HCT116 (cell line): ENCODE data around the gene PKHD1. TPM values are rescaled to one million over a fixed set of nuclear protein-coding genes. Genes with fewer than 3 reads are reported as not detected.

Source experiments
- ATAC-seq: fragments of 200-7000 bp; cut with Tn5 transposase; 2 replicates; pipeline ENCODE4 v1.9.1; 2020; ENCODE audit warnings: mild to moderate bottlenecking, moderate library complexity
- BruUV-seq: library from RNA; stranded (reverse); fragments of 400-500 nt; replicated peaks from 2 replicates; lab custom pipeline; 2021; lab: Mats Ljungman, UMichigan
- CTCF ChIA-PET: fragments of 300-600 bp; sonication (Branson Sonifier 250); formaldehyde crosslinking; loops from one replicate; lab custom pipeline; 2021; ENCODE audit warnings: antibody characterized with exemption; lab: Charles Lee
- POLR2A ChIA-PET: fragments of 300-600, 350-600 bp; sonication (Branson Sonifier 250); formaldehyde crosslinking; loops from one replicate; lab custom pipeline; 2021; ENCODE audit warnings: antibody characterized with exemption; lab: Charles Lee
- RAD21 ChIA-PET, 2 experiments: fragments of 300-600 bp; sonication (Branson Sonifier 250); formaldehyde crosslinking; loops; one replicate each; lab custom pipeline; 2023; ENCODE audit warnings: low total read pairs in 2 of 2; ENCODE audit not compliant: uncharacterized antibody in 2 of 2, unreplicated experiment in 2 of 2, low non-redundant PET in 1 of 2; lab: Charles Lee
- DNase-seq: peaks from one replicate; pipeline ENCODE4 v3.0.0-alpha.2; 2010; ENCODE audit warnings: low read depth, low spot score
- H2AFZ ChIP-seq: fragments of 200-600 bp; shearing (Covaris generic), sonication (generic); 2 replicates; pipeline ENCODE4 v1.6.1; 2017; ENCODE audit warnings: low read depth, mixed run types, mixed read lengths, antibody characterized with exemption, low read length; ENCODE audit not compliant: poor library complexity, severe bottlenecking
- H3K27ac ChIP-seq: 2 replicates; pipeline ENCODE4 v1.5.1; 2012; ENCODE audit warnings: low read depth, low read length
- H3K27me3 ChIP-seq: fragments of 200-600 bp; sonication (generic); 2 replicates; pipeline ENCODE4 v1.6.1; 2016; ENCODE audit warnings: mixed run types, low read length, mixed read lengths; ENCODE audit not compliant: insufficient read depth
- H3K36me3 ChIP-seq, 2 experiments: fragments of 200-500 bp in 1 of 2; fragments of 200-600 bp in 1 of 2; sonication (Bioruptor generic) in 1 of 2; sonication (generic) in 1 of 2; 2 replicates each; pipeline versions ENCODE4 v1.5.1 to v1.6.1; 2014 to 2016; ENCODE audit warnings: low read length in 2 of 2, inconsistent platforms in 1 of 2, mixed read lengths in 1 of 2, mixed run types in 1 of 2; ENCODE audit not compliant: insufficient read depth in 2 of 2, control insufficient read depth in 1 of 2
- H3K4me1 ChIP-seq, 2 experiments: fragments of 200-600 bp in 1 of 2; sonication (generic) in 1 of 2; 2 replicates each; pipeline versions ENCODE4 v1.5.1 to v1.6.1; 2012 to 2017; ENCODE audit warnings: low read length in 2 of 2, inconsistent platforms in 1 of 2, mild to moderate bottlenecking in 1 of 2, mixed read lengths in 1 of 2, mixed run types in 1 of 2, moderate library complexity in 1 of 2; ENCODE audit not compliant: insufficient read depth in 2 of 2, control insufficient read depth in 1 of 2
- H3K4me2 ChIP-seq: fragments of 200-600 bp; sonication (generic); 2 replicates; pipeline ENCODE4 v1.6.1; 2017; ENCODE audit warnings: mixed run types, low read length, mixed read lengths
- H3K4me3 ChIP-seq, 2 experiments: fragments of 200-600 bp in 1 of 2; sonication (generic) in 1 of 2; replicated peaks in 1 of 2; 2 replicates each; pipeline ENCODE4 v1.5.1; 2011 to 2016; ENCODE audit warnings: low read length in 2 of 2, control low read depth in 1 of 2, low read depth in 1 of 2, mild to moderate bottlenecking in 1 of 2, mixed read lengths in 1 of 2, mixed run types in 1 of 2
- H3K79me2 ChIP-seq: fragments of 200-600 bp; sonication (generic); 2 replicates; pipeline ENCODE4 v1.6.1; 2017; ENCODE audit warnings: mild to moderate bottlenecking, mixed run types, low read length, moderate library complexity, mixed read lengths; ENCODE audit not compliant: insufficient read depth
- H3K9ac ChIP-seq: fragments of 200-600 bp; sonication (generic); 2 replicates; pipeline ENCODE4 v1.6.1; 2016; ENCODE audit warnings: low read length, mixed read lengths
- H3K9me2 ChIP-seq: fragments of 200-600 bp; sonication (generic), shearing (Covaris generic); 2 replicates; pipeline ENCODE4 v1.6.1; 2017; ENCODE audit warnings: mixed run types, mild to moderate bottlenecking, moderate library complexity; ENCODE audit not compliant: insufficient read depth
- H3K9me3 ChIP-seq, 2 experiments: fragments of 200-500 bp in 1 of 2; fragments of 200-600 bp in 1 of 2; sonication (Bioruptor generic) in 1 of 2; sonication (generic) in 1 of 2; 2 replicates each; pipeline ENCODE4 v1.6.1; 2014 to 2017; ENCODE audit warnings: low read length in 2 of 2, mixed read lengths in 2 of 2, inconsistent platforms in 1 of 2, low read depth in 1 of 2, mild to moderate bottlenecking in 1 of 2, mixed run types in 1 of 2, moderate library complexity in 1 of 2; ENCODE audit not compliant: control insufficient read depth in 1 of 2, insufficient read depth in 1 of 2
- H4K20me1 ChIP-seq: fragments of 200-600 bp; sonication (generic), shearing (Covaris generic); 2 replicates; pipeline ENCODE4 v1.6.1; 2017; ENCODE audit warnings: mixed run types, mild to moderate bottlenecking, moderate library complexity; ENCODE audit not compliant: insufficient read depth
- CEBPB ChIP-seq: IDR thresholded peaks from 2 replicates; pipeline ENCODE4 v1.6.1; 2012; ENCODE audit warnings: low read depth
- ELF1 ChIP-seq: IDR thresholded peaks from 2 replicates; pipeline ENCODE4 v1.6.1; 2012; ENCODE audit warnings: low read depth, borderline replicate concordance
- JUND ChIP-seq: IDR thresholded peaks from 2 replicates; pipeline ENCODE4 v1.6.1; 2012
- RAD21 ChIP-seq: IDR thresholded peaks from 2 replicates; pipeline ENCODE4 v1.6.1; 2012; ENCODE audit warnings: low read depth, mild to moderate bottlenecking
- SIN3A ChIP-seq: IDR thresholded peaks from 2 replicates; pipeline ENCODE4 v1.6.1; 2012; ENCODE audit warnings: low read depth
- SP1 ChIP-seq: IDR thresholded peaks from 2 replicates; pipeline ENCODE4 v1.6.1; 2012; ENCODE audit warnings: low read depth
- YY1 ChIP-seq: IDR thresholded peaks from 2 replicates; pipeline ENCODE4 v1.6.1; 2011; ENCODE audit warnings: low read length, low read depth, moderate library complexity, mild to moderate bottlenecking; ENCODE audit not compliant: insufficient replicate concordance; ENCODE audit errors: extremely low read depth
- ZFX ChIP-seq: fragments of 450-650 bp; IDR thresholded peaks from 2 replicates; pipeline ENCODE4 v1.6.1; 2017
- intact Hi-C: fragments of 100-400 bp; cut with micrococcal nuclease; formaldehyde crosslinking; loops from 2 replicates; pipeline ENCODE4 v1.10.0; 2022
- total RNA-seq: library from RNA; stranded (reverse); gene quantifications from one replicate; pipeline ENCODE4 v1.2.1, GENCODE V29; 2021; ENCODE audit not compliant: unreplicated experiment
- TF ChIP-seq, protein P1 (sequence below): IDR thresholded peaks from 2 replicates; pipeline ENCODE4 v1.6.1; 2012
- TF ChIP-seq, protein P2 (sequence below): IDR thresholded peaks from 2 replicates; pipeline ENCODE4 v1.6.1; 2011; ENCODE audit warnings: mild to moderate bottlenecking, low read length, moderate library complexity; ENCODE audit not compliant: insufficient replicate concordance; ENCODE audit errors: extremely low read depth
- TF ChIP-seq, protein P3 (sequence below), 3 experiments: fragments of 200-600 bp in 1 of 3; sonication (generic) in 1 of 3; IDR thresholded peaks in 2 of 3; conservative IDR thresholded peaks in 1 of 3; 2 replicates each; pipeline ENCODE4 v1.5.1; 2012 to 2017; ENCODE audit warnings: low read depth in 2 of 3, low read length in 2 of 3, antibody characterized with exemption in 1 of 3, borderline replicate concordance in 1 of 3, control low read depth in 1 of 3, mild to moderate bottlenecking in 1 of 3, mixed read lengths in 1 of 3, mixed run types in 1 of 3, moderate library complexity in 1 of 3; ENCODE audit not compliant: insufficient read depth in 1 of 3
- TF ChIP-seq, protein P4 (sequence below): IDR thresholded peaks from 2 replicates; pipeline ENCODE4 v1.6.1; 2012; ENCODE audit warnings: low read depth

Gene PKHD1
- total RNA-seq, 1 experiment from 2014 or later: not detected

DNA sequence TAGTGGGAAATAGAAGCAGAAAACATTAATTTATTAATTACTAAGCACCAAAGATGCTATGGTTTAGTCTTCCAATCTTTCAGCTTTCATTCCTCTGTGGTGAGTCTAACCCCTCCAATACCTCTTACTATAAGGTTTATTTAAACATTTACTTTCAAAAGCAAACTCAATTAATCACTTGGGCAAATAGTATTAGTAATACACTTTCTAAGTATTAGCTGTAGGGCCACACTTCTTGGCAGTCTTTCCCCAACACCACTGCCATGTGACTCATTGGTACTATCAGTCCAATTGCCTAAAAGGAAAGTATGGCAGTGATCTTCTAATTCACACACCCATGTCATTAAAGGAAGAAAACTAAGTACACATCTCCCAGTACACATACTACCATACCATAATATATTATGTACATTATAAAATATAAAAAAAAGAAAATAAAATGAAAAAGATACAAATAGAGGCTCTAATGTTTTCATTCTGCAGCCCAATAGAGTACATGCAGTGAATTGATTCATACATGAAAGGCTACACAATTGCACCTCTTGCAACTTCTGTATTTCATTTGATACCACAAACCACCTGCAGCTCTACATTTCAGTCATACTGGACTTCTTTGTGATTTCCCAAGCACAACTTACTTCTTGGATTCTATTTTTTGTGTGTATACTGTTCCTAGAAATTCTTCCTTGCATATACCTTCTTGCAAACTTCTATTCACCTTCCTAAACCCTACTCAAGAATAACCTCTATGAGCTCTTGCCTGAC lies 218.6 kb downstream of the PKHD1 start:
- no peak overlapping the region for H3K4me3 ChIP-seq
- intact Hi-C loops: no loop called here
- H3K9me3 ChIP-seq: no peaks in the 10 kb centered on the region
- ChIA-PET RAD21 (no interaction called here), POLR2A (no interaction called here), CTCF (no interaction called here)
- H3K27me3 ChIP-seq: no peaks in the 10 kb centered on the region
- no peaks in the 10 kb centered on the region for H3K79me2 ChIP-seq
- no peaks in the 10 kb centered on the region for H3K36me3 ChIP-seq
- H3K4me1 ChIP-seq: no peaks in the 10 kb centered on the region
- no peak overlapping the region for H3K27ac ChIP-seq
- BruUV-seq: no TSS peak
- H3K9me2 ChIP-seq: no peaks in the 10 kb centered on the region
- H2AFZ ChIP-seq: no peak overlapping the region
- H3K4me2 ChIP-seq: no peak overlapping the region
- TF ChIP-seq ELF1: no peak
- TF ChIP-seq, protein P1, sequence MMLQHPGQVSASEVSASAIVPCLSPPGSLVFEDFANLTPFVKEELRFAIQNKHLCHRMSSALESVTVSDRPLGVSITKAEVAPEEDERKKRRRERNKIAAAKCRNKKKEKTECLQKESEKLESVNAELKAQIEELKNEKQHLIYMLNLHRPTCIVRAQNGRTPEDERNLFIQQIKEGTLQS: no peak
- DNase-seq: no peak
- no peak for ATAC-seq
- H3K9ac ChIP-seq: no peak overlapping the region
- no peaks in the 10 kb centered on the region for H4K20me1 ChIP-seq

DNA sequence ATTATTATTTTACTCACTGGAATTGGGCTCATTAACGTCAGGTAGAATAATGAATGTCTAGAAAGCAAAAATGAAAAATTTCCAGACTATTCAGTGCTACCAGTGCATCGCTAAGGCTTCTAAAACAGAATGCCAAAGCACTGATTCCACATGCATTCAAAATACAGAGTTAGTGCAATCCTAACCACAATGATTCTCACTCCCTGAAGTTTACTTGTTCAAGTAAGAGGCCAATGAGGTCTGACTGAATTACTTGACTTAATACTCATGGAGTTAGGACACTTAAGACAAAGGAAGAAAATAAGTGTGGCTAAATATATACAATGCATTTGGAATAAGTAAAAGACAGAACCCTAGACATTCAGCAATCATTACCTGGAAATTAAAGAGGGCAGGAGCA lies 220.5 kb downstream of the PKHD1 start:
- POLR2A ChIA-PET: no interaction called here
- TF ChIP-seq YY1 (no peak), SIN3A (no peak), RAD21 (no peak), SP1 (no peak), ZFX (no peak), JUND (no peak), CEBPB (no peak)
- TF ChIP-seq, protein P2, sequence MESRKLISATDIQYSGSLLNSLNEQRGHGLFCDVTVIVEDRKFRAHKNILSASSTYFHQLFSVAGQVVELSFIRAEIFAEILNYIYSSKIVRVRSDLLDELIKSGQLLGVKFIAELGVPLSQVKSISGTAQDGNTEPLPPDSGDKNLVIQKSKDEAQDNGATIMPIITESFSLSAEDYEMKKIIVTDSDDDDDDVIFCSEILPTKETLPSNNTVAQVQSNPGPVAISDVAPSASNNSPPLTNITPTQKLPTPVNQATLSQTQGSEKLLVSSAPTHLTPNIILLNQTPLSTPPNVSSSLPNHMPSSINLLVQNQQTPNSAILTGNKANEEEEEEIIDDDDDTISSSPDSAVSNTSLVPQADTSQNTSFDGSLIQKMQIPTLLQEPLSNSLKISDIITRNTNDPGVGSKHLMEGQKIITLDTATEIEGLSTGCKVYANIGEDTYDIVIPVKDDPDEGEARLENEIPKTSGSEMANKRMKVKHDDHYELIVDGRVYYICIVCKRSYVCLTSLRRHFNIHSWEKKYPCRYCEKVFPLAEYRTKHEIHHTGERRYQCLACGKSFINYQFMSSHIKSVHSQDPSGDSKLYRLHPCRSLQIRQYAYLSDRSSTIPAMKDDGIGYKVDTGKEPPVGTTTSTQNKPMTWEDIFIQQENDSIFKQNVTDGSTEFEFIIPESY: no peak
- TF ChIP-seq, protein P3, sequence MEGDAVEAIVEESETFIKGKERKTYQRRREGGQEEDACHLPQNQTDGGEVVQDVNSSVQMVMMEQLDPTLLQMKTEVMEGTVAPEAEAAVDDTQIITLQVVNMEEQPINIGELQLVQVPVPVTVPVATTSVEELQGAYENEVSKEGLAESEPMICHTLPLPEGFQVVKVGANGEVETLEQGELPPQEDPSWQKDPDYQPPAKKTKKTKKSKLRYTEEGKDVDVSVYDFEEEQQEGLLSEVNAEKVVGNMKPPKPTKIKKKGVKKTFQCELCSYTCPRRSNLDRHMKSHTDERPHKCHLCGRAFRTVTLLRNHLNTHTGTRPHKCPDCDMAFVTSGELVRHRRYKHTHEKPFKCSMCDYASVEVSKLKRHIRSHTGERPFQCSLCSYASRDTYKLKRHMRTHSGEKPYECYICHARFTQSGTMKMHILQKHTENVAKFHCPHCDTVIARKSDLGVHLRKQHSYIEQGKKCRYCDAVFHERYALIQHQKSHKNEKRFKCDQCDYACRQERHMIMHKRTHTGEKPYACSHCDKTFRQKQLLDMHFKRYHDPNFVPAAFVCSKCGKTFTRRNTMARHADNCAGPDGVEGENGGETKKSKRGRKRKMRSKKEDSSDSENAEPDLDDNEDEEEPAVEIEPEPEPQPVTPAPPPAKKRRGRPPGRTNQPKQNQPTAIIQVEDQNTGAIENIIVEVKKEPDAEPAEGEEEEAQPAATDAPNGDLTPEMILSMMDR (IDR thresholded peaks at IDR 0.05 in 2 of 3, conservative IDR thresholded peaks at IDR 0.05 in 1 of 3; ENCODE audit: borderline replicate concordance in 1 of 3, insufficient read depth in 1 of 3, low read depth in 2 of 3, low read length in 2 of 3): no peak
- TF ChIP-seq, protein P4, sequence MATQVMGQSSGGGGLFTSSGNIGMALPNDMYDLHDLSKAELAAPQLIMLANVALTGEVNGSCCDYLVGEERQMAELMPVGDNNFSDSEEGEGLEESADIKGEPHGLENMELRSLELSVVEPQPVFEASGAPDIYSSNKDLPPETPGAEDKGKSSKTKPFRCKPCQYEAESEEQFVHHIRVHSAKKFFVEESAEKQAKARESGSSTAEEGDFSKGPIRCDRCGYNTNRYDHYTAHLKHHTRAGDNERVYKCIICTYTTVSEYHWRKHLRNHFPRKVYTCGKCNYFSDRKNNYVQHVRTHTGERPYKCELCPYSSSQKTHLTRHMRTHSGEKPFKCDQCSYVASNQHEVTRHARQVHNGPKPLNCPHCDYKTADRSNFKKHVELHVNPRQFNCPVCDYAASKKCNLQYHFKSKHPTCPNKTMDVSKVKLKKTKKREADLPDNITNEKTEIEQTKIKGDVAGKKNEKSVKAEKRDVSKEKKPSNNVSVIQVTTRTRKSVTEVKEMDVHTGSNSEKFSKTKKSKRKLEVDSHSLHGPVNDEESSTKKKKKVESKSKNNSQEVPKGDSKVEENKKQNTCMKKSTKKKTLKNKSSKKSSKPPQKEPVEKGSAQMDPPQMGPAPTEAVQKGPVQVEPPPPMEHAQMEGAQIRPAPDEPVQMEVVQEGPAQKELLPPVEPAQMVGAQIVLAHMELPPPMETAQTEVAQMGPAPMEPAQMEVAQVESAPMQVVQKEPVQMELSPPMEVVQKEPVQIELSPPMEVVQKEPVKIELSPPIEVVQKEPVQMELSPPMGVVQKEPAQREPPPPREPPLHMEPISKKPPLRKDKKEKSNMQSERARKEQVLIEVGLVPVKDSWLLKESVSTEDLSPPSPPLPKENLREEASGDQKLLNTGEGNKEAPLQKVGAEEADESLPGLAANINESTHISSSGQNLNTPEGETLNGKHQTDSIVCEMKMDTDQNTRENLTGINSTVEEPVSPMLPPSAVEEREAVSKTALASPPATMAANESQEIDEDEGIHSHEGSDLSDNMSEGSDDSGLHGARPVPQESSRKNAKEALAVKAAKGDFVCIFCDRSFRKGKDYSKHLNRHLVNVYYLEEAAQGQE: no peak

More for the DNA sequence above, 220.5 kb downstream of the PKHD1 start:
- Histone ChIP-seq H3K9me3 (no peaks in the 10 kb centered on the region), H3K36me3 (no peaks in the 10 kb centered on the region), H3K79me2 (no peaks in the 10 kb centered on the region), H3K4me2 (no peak overlapping the region), H3K27me3 (no peaks in the 10 kb centered on the region), H2AFZ (no peak overlapping the region), H3K27ac (no peak overlapping the region), H4K20me1 (no peaks in the 10 kb centered on the region), H3K4me1 (no peaks in the 10 kb centered on the region), H3K4me3 (no peak overlapping the region), H3K9ac (no peak overlapping the region), H3K9me2 (no peaks in the 10 kb centered on the region)
- DNase-seq (no peak), ATAC-seq (no peak)
- CTCF ChIA-PET: no interaction called here
- intact Hi-C loops: no loop called here
- BruUV-seq: no TSS peak
- RAD21 ChIA-PET: no interaction called here
